ENCODE measurements around the gene NEU2.
"Not testable (repeated sequence)": the region's sequence is repeated elsewhere in the genome, so short reads cannot be mapped to it uniquely, and the experiment has no call there.

DNA sequence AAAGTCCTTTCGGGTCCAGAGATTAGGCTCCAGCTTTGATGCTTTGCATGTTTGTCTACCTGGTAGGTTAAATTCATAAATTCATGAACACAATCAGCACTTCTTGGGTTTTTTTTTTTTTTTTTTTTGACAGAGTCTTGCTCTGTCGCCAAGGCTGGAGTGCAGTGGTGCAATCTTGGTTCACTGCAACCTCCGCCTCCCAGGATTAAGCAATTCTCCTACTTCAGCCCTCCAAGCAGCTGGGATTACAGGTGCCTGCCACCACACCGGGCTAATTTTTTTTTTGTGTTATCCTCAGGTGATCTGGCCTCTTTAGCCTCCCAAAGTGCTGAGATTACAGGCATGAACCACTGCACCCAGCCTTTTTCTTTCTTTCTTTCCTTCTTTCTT, 32.7 kb downstream of the NEU2 start:
- TF ChIP-seq, protein P1, sequence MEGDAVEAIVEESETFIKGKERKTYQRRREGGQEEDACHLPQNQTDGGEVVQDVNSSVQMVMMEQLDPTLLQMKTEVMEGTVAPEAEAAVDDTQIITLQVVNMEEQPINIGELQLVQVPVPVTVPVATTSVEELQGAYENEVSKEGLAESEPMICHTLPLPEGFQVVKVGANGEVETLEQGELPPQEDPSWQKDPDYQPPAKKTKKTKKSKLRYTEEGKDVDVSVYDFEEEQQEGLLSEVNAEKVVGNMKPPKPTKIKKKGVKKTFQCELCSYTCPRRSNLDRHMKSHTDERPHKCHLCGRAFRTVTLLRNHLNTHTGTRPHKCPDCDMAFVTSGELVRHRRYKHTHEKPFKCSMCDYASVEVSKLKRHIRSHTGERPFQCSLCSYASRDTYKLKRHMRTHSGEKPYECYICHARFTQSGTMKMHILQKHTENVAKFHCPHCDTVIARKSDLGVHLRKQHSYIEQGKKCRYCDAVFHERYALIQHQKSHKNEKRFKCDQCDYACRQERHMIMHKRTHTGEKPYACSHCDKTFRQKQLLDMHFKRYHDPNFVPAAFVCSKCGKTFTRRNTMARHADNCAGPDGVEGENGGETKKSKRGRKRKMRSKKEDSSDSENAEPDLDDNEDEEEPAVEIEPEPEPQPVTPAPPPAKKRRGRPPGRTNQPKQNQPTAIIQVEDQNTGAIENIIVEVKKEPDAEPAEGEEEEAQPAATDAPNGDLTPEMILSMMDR (IDR thresholded peaks at IDR 0.05): not testable (repeated sequence)
- TF ChIP-seq POLR2A (IDR thresholded peaks at IDR 0.05): not testable (repeated sequence)
